AG10803 (cell line): ENCODE data around the gene GEMIN7.

Source experiments
- DNase-seq: peaks from one replicate; pipeline ENCODE4 v3.0.0; 2010; ENCODE audit warnings: low read depth
- H3K4me3 ChIP-seq: 2 replicates; pipeline ENCODE4 v1.5.1; 2011; ENCODE audit warnings: mild to moderate bottlenecking, low read length, control low read depth
- TF ChIP-seq, protein P1 (sequence below): conservative IDR thresholded peaks from 2 replicates; pipeline ENCODE4 v1.5.1; 2011; ENCODE audit warnings: mild to moderate bottlenecking, low read length, control low read depth, inconsistent platforms

Gene GEMIN7

GRCh38 chr19:45063851-45064801 is 14.9 kb upstream of the GEMIN7 start:
- DNase-seq, result no peak
- TF ChIP-seq, protein P1, sequence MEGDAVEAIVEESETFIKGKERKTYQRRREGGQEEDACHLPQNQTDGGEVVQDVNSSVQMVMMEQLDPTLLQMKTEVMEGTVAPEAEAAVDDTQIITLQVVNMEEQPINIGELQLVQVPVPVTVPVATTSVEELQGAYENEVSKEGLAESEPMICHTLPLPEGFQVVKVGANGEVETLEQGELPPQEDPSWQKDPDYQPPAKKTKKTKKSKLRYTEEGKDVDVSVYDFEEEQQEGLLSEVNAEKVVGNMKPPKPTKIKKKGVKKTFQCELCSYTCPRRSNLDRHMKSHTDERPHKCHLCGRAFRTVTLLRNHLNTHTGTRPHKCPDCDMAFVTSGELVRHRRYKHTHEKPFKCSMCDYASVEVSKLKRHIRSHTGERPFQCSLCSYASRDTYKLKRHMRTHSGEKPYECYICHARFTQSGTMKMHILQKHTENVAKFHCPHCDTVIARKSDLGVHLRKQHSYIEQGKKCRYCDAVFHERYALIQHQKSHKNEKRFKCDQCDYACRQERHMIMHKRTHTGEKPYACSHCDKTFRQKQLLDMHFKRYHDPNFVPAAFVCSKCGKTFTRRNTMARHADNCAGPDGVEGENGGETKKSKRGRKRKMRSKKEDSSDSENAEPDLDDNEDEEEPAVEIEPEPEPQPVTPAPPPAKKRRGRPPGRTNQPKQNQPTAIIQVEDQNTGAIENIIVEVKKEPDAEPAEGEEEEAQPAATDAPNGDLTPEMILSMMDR, result no peak
- no peak overlapping the region for H3K4me3 ChIP-seq

DNA sequence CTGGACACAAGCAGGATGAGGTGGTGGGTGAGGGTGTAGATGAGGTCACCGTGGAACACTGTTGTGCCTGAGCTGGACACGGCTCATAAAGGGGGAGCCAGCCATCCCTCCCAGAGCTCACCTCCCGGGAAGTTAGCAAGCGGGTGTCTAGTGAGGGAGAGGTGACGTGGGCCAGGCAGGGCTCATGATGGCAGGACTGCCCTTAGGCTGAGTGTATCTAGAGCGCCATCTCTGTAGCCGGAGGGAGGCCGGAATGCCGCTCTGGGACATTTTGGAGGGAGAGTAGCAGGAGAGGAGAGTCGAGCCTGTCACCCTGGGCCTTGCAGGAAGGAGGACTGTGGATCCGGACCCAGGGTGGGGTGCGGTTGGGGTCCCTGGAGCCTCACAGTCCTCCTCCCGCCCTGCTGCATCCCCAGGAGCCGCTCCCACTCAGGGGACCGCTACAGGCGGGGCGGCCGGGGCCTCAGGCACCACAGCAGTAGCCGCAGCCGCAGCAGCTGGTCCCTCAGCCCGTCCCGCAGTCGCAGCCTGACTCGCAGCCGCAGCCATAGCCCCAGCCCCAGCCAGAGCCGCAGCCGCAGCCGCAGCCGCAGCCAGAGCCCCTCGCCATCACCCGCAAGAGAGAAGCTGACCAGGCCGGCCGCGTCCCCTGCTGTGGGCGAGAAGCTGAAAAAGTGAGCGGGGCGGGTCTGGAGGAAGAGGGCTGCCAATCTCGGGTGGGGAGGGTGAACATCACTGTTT is 12.0 kb upstream of the GEMIN7 start:
- TF ChIP-seq, protein P1, result no peak

DNA sequence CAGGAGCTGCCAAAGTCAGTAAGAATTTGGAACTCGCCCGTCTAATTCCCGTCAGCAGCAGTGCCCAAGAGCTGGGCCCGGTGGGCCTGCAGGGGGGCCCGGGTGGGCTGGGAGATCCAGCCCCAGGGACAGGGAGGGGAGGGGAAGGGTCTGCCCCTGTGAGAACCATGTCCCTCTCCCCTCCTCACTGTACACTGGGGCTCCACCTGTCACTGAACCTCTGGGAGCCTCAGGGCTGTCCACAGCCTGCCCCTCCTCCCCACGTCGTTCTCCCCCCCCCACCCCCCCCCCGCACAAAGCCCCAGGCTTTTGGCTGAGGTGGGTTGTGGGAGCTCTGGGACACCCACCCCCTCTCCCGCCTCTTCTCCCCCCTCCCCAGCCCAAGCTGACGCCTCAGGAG is 11.0 kb upstream of the GEMIN7 start:
- TF ChIP-seq, protein P1, result no peak
- no peak for DNase-seq
- H3K4me3 ChIP-seq, result no peak overlapping the region

More for the DNA sequence above, 12.0 kb upstream of the GEMIN7 start:
- no peak for DNase-seq
- no peak overlapping the region for H3K4me3 ChIP-seq

DNA sequence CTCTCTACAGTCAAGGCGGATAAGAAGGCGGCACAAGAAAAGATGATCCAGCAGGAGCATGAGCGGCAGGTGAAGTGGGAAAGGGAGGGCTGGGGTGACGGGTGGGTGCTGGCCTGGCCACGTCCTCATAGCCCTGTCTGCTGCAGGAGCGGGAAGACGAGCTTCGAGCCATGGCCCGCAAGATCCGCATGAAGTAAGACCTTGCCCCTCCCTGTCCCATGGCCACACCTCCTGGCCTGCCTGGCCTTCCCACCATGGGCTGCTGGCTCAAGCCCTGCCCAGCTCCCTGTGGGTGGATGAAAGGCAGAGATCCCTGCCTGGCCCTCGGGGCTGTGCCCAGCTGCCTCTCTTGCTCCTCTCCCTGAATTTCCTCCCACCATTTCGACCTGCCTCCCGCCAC is 10.0 kb upstream of the GEMIN7 start:
- TF ChIP-seq, protein P1, result no peak
- H3K4me3 ChIP-seq, result no peak overlapping the region
- no peak for DNase-seq

DNA sequence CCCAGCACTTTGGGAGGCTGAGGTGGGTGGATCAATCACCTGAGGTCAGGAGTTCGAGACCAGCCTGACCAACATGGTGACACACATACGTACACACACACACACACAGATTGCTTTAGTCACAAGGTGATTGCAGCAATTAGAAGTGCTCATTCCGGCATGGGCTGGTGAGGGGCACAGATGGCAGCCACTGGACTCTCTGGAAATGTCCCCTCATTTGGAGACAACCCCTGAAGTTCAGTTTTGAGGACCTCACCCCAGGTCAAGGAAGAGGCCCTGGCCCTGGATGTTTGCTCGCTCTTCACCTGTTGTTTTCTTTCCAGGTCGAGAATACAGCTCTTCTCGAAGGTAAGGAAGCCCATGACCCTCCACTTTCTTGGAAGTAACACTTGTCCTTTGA is 8.8 kb upstream of the GEMIN7 start:
- TF ChIP-seq, protein P1, result no peak
- no peak for DNase-seq
- no peak overlapping the region for H3K4me3 ChIP-seq

DNA sequence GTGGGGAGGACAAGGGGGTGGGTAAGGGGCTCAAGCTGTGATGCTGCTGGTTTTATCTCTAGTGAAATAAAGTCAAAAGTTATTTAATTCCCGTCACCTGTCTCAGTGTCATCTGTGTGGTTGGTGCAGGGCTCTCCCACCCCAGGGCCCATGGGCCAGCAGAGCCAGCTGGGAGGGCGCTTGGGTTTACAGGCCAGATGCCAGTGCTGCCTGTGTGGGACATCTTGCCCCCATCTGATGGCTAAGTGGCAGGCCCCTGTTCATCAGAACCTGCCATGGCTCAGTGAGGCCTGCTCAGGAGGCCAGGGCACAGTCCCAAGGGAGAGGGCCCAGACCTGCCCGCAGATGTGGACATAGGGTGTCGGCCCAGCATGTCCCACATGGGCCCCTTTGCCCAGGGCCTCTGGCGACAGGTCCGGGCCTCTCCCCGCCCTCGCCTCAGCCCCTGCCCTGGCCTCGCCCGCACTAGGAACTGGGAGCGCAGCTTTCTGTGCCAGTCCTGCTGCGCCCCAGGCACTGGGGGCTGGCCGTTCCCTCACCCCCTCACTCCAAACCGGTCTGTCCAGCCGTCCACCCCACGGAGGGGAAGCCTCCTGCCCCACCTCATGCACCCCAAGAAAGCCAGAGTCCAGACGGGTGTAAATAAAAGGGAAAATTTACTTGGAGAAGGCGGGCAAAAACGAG is 8.1 kb upstream of the GEMIN7 start:
- no peak for DNase-seq
- H3K4me3 ChIP-seq, result no peak overlapping the region
- TF ChIP-seq, protein P1, result no peak
